ENCODE results near the gene GPLD1.

DNA sequence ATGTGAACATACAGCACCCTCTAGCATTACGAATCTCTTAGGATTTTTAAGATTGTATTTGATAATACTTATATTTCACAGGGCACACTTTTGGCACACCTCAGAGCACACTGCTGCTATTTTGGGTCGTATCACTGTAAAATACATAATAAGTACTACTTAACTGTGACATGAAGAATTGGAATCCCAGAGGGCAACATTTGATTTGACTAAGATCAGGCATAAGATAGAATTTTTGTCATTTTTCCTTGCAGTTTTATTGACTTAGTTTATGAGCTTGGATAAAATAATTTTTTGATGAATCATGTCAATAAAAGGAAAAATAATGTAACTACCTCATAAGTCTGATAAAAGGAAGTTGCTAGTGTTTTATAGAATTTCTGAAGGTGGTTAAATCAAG lies 64.3 kb downstream of the GPLD1 start:
- TF ChIP-seq POLR2A (IDR thresholded peaks at IDR 0.05): no peak
- TF ChIP-seq, protein P1, sequence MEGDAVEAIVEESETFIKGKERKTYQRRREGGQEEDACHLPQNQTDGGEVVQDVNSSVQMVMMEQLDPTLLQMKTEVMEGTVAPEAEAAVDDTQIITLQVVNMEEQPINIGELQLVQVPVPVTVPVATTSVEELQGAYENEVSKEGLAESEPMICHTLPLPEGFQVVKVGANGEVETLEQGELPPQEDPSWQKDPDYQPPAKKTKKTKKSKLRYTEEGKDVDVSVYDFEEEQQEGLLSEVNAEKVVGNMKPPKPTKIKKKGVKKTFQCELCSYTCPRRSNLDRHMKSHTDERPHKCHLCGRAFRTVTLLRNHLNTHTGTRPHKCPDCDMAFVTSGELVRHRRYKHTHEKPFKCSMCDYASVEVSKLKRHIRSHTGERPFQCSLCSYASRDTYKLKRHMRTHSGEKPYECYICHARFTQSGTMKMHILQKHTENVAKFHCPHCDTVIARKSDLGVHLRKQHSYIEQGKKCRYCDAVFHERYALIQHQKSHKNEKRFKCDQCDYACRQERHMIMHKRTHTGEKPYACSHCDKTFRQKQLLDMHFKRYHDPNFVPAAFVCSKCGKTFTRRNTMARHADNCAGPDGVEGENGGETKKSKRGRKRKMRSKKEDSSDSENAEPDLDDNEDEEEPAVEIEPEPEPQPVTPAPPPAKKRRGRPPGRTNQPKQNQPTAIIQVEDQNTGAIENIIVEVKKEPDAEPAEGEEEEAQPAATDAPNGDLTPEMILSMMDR (IDR thresholded peaks at IDR 0.05): no peak
